ENCODE results near the gene SH3TC1.

SH3TC1 gene

DNA sequence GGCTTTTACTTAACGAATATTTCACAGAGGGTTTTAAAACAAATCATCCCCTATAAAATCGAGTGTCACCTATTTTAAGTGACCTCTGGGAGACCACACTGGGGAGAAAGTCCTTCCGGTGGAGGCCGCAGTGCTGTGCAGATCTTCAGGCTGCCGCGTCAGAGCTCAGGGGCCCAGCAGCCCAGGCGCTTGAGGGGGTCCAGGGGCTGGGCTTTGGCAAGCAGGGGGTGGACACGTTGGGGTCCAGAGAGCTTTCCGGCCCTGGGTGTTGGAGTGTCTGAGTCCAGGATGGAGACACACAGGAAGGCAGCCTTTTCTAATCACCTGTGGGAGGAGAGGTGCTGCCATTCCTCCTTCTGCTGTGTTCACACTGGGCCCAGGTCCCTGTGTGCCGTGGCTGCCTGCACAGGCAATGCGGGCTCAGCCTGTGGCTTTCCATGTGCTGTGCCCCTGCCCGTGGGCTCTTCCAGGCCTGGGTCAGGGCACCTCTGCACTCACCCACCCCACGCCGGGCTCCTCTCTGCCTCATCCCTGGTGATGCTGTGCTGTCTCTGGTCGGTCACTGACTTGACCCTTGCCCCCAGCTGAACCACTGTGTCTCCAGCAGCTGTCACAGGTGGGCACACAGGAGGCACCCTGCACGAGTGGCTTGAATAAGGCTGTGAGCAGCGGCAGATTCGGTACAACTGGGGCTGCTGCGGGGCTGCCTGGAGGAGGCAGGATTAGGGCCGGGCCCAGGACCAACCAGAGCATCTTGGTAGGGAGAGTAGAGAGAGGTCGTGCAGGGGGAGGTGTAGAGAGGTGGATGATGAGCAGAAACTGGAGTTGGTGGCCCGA lies 80.4 kb downstream of the SH3TC1 start:
- ATAC-seq: no peak

GRCh38 chr4:8280158-8280875 lies 81.2 kb downstream of the SH3TC1 start:
- ATAC-seq: no peak

GRCh38 chr4:8280876-8281440 lies 81.9 kb downstream of the SH3TC1 start:
- no peak for ATAC-seq

DNA sequence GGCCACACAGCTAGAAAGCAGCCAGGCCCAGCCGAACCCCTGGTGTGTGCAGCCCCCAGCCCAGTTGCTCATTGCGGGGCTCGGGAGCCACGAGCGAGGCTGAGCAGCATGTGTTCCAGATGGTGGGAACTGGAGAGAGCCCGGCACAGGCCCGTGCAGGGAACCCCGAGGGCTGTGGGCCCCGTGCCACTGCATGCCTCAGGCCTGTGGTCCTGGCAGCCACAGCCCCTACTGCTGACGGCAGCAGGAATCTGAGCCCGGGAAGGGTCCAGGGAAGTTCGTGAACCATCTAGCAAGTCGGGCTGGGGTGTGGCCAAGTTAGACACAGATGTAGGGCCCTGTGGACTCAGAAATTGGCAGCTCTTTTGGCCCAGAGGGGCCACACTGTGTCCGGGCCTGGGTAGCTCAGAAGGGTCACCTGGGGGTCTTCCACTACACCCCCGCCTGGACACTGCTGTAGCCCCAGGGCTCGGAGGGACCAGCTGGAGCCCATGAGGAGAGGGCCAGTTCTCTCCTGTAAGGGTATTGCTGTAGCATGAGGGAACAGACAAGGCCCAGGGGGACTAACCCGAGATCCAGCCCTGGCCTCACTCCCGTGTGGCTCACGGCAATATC lies 82.5 kb downstream of the SH3TC1 start:
- no peak for ATAC-seq

GRCh38 chr4:8282134-8282641 lies 83.1 kb downstream of the SH3TC1 start:
- ATAC-seq: no peak

DNA sequence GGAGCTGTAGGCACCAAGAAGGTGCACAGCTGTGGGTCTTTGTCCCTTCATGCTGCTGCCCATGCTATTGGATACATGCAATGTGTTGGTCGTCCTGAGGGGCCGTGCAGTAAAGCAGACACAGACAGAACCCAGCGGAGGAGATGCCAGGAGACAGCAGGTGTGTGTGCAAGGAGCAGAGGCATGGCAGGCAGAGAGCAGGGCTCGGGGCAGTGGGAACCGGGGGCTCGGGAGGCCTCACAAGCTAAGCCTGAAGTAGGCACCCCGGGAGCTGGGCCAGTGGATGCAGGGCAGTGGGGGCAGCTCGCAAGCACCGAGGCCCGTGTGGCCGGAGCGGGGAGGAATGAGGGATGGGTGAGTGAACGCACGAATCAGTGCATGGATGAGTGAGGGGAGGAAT lies 83.7 kb downstream of the SH3TC1 start:
- no peak for ATAC-seq

DNA sequence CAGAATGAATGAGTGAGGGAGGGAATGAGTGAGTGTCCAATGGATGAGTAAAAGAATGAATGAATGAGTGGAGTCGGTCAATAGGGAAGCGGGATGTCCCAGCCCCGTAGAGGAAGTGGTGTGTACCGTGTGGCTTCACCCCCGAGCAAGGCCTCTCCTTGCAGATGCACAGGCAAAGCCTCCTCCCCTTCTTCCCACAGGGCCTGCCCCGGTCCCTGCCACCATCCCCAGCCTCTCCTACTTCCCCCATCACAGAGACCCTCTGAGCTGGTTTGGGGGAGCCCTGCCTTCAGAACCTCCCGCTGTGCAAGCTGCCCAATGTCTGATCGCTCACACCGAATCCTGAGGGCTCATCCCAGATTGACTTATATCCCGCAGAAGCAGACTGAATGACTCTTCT lies 84.1 kb downstream of the SH3TC1 start:
- no peak for ATAC-seq

GRCh38 chr4:8283631-8284121 lies 84.6 kb downstream of the SH3TC1 start:
- ATAC-seq: no peak

DNA sequence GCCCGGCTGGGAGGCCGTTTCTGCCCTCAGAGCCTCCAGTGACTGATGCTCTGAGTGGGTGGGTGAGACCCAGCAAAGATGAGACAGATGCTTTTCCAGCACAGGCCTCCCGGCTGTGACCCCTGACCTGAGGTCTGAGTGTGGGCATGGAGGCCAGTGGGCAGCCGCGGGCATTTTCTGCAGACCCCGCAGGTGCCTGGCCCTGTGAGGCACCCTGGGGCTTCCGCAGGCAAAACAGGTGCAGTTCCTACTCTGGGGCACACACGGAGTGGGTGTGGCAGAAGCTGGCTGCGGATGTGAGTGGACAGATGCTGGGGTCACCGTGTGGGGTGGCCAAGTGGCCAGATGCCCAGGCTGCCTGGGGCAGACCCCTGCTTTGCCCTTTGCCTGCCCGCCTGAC lies 85.3 kb downstream of the SH3TC1 start:
- no peak for ATAC-seq

DNA sequence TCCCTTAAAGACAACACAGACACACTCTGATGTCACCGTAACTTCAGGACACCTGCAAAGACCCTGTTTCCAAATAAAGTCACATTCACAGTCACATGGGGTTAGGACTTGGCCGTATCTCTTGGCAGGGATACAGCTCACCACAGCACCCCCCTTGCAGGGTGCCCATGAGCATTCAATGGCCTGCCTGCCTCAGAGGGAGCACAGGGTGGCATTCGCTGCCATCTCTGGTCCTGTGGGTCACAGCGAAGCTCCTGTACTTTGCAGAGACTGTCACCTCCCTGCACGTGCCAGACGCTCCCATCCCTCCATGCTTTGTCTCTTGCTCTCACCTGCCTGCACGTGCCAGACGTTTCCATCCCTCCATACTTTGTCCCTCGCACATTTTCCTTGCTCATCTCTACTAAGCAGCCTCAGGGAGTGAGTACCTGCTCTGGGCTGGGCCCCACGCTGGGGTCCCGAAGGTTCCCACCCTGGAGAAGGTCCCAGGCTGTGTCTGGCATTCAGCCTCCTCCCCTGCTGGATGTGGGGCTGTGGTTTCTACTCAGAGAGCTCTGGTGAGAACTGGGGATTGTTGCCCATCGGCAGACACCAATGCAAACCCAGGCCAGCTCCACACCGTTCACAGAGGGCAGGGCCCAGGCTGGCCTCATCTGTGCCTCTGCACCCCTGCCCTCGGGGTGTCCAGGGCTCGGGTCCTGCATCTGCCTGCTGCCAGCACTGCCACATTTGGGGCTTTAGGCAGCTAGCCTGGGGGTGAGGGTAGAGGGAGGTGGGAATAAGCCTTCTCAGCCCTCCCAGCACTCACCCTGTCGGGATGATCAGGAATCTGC lies 86.3 kb downstream of the SH3TC1 start:
- peak in 1 of 2 donors; percentile 13 for ATAC-seq

DNA sequence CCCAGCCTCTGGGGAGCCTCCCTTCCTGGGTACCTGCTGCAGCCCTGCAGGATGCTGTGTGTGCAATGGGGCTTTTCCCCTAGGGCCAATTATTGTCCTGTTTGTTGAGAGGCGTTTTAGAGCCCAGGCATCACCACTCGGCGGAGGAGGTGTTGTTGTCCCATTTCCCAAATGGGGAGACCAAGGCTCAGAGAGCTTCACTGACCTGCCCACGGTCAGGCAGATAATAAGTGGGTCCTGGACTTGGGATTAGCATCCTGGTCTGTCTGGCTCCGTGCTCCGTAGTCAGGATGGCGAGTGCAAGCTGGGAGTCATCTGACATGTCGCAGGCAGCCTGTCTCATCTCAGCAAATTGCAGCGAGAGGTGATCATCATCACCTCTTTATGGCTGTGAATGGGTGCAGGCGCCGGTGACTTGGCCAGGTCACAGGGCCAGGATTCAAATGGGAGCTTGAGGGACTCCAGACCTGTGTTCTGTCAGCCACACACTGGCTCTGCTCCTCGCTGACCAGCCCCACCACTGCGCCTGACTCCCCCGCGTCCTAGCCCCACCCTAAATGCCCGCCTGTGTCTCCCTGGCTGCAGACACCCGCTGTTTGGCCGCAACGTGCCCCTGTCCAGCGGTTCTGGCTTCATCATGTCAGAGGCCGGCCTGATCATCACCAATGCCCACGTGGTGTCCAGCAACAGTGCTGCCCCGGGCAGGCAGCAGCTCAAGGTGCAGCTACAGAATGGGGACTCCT lies 87.1 kb downstream of the SH3TC1 start:
- no peak for ATAC-seq

GRCh38 chr4:8286719-8287342 lies 87.7 kb downstream of the SH3TC1 start:
- no peak for ATAC-seq

DNA sequence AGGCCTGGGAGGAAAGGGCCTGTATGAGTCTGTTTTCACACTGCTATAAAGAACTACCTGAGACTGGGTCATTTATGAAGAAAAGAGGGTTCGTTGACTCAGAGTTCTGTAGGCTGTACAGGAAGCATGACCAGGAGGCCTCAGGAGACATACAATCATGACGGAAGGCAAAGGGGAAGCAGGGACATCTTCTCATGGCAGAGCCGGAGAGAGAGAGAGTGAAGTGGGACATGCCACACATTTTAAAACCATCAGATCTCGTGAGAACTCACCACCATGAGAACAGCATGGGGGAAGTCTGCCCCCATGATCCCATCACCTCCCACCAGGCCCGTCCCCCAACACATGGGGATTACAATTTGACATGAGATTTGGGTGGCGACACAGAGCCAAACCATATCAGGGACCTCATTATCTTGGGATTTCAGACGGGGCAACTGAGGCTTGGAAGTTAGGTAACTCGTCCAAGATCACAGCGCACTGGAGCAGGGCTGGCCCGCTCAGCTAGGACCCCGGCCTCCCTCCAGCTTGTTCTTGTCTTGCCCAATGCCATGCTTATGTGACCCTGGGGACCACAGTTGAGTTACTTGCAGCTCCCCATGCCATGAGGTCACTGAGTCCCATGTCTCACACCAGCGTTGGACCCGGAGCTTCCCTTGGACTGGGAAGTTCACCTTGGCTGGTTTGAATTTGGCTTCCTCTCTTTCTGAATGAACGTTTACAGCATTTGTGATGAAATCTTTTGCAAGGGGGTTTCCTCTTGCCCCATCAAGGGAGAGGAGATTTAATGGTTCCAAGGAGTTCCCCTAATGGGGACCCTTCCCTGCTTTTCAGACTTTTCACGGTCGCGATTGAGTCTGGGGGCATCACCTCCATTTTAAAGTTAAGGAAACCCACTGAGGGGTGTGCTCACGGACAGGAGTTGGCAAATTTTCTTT lies 88.5 kb downstream of the SH3TC1 start:
- no peak for ATAC-seq

- ATAC-seq: no peak
Observed at GRCh38 chr4:8289151-8289750, 90.2 kb downstream of the SH3TC1 start.

- ATAC-seq: no peak
Observed at GRCh38 chr4:8289956-8290700, 91.0 kb downstream of the SH3TC1 start.

GRCh38 chr4:8290701-8290970 lies 91.5 kb downstream of the SH3TC1 start:
- ATAC-seq: no peak

Data from activated CD4-positive, CD25-positive, alpha-beta regulatory T cell treated with anti-CD3 and anti-CD28 coated beads, Interleukin-2, amount 50 U/mL, for 24 hours (primary cell).